ENCODE results near the gene MCU.

GRCh38 chr10:72645263-72645858 lies 46.6 kb upstream of the MCU start:
- TF ChIP-seq CTCF (IDR thresholded peaks at IDR 0.05): no peak
- no peak for TF ChIP-seq POLR2A (IDR thresholded peaks at IDR 0.05; ENCODE audit: low read depth)
- no peak for TF ChIP-seq EP300 (IDR thresholded peaks at IDR 0.05)
- no peak for TF ChIP-seq POLR2AphosphoS5 (IDR thresholded peaks at IDR 0.05)
